GM11168 (cell line): ENCODE data around the gene ZNF488.

ENCODE experiments used
- in situ Hi-C: fragments of 300-500 bp; cut with MboI; formaldehyde crosslinking; loops from one replicate; pipeline ENCODE4 v1.12.0; 2022; ENCODE audit warnings: low sequenced_read_pairs; ENCODE audit not compliant: unreplicated experiment

The ZNF488 gene

GRCh38 chr10:47410862-47411261 lies 26.8 kb upstream of the ZNF488 start:
- in situ Hi-C loops, result no loop called here

DNA sequence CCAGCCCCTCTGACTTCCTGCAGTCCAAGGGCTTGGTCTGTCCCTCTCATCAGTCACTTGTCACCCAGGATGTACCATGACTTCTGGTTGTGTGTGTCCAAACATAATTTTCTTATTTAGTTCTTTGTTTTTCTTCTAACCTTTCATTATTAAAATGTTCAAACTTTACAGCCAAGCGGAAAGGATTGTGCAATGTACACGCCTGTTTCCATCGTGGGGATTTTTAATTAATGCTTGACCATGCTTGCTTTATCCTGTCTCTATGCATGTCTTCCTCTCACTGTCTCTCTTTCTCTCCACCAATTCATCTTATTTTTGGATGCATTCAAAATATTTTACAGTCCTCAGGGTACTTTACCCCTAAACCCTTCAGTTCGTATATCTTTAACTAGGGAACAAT lies 26.2 kb upstream of the ZNF488 start:
- in situ Hi-C loops, result no loop called here

- in situ Hi-C loops, result no loop called here
These were observed 25.8 kb upstream of the ZNF488 start for GRCh38 chr10:47409866-47410256.

DNA sequence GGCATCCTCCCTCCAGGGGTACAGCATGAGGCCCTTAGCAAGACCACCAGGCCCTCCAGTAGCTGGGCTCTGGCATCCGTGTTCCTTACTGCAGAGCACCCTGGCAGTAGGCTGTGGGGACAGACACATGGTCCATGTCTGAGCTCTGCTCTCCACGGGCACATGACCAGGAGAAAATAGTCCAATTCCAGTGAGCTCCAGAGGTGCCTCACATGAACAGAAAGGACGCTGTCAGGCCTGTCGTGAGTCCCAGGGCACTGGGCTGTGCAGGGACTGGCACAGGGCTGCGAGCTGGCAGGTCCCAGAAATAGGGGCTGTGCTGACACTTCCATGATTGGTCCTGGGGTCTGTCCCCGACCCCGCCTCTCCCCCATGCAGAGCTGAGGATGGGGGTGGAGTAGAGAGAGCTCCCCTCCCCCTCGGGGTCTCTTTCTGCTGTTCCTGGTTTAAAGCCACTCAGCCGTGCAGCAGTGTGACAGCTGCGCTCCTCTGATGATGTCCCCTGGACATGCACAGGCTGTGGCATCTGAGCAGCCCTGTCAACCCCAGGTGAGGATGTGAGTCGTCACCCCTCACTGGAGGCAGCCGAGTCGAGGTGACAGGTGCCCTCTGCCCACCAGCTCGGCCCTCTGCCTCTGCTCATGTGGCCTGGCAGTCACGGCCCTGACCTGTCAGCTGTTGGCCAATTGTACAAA lies 25.2 kb upstream of the ZNF488 start:
- in situ Hi-C loops, result no loop called here

GRCh38 chr10:47408606-47409005 lies 24.5 kb upstream of the ZNF488 start:
- in situ Hi-C loops, result no loop called here

DNA sequence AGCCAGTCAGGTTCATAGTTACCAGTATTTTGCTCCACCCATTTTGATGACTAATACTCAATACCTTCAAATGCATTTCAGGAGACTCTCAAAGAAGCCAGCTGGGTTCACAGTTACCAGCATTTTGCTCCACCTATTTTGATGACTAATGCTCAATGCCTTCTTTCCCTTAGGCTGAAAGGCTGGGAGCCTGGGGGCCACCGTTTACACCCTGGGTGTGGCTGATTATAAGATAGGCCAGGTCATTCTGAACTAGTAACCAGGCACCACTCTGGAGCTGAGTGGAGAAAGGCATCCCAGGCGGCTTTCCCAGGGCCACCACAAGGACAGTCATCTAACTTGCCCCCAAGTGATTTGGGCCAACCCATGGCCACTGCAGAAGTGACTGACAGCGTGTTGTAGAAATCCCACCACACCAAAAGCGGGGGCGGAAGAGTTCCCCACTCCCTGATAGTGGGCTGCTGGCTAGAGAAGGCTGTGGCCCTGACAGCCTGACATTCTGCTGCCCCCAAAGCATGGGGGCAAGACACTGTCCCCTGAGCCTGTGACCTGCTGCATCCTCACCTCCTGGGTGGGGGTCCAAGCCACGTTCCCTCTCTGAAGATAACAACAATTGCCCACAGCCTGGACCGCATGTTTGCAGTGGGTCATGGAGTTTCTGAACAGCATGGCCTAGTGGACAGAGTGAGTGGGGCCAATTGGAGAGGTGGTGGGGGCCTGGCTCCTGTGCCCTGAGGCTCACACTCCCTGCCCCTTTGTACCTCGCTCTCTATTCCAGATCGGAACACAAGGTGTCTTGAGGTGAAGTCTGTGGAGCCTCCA lies 23.0 kb upstream of the ZNF488 start:
- in situ Hi-C loops, result no loop called here

DNA sequence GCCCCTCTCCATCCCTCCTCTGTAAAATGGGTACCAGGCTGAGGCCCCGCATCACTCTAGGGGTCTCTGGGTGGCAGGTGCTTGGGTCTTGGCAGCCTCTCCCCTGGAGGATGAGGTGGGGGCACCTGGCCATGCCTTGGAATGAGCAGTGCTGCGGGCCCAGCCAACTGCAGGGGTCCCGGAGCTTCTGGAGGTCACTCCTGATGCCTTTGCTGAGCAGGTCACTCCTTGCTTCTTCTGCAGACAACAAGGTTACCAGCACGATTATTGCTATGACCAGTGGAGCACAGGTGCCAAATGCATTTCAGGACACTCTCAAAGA lies 22.4 kb upstream of the ZNF488 start:
- in situ Hi-C loops, result no loop called here

- in situ Hi-C loops, result no loop called here
These were observed 21.9 kb upstream of the ZNF488 start for GRCh38 chr10:47405857-47406547.

DNA sequence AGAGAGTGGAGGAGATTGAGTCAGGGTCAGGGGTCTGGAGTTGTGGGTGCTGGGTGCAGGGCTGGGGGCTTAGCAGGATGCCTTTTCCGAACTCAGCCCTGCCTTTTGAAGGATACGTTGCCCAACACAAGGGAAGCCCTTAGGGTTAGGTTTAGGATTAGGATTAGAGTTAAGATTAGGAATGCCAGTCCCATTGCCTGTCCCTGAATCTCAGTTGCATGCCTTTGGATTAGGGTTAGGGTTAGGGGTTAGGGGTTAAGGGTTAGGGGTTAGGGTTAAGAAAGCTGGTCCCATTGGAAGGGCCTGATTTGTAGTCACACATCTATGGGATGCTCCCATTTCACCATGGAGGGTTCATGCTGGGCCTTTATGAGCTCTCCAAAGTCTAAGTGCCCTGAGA lies 20.8 kb upstream of the ZNF488 start:
- in situ Hi-C loops, result no loop called here

GRCh38 chr10:47404446-47404845 lies 20.4 kb upstream of the ZNF488 start:
- in situ Hi-C loops, result no loop called here

- in situ Hi-C loops, result no loop called here
These were observed 19.6 kb upstream of the ZNF488 start for GRCh38 chr10:47403446-47404318.

DNA sequence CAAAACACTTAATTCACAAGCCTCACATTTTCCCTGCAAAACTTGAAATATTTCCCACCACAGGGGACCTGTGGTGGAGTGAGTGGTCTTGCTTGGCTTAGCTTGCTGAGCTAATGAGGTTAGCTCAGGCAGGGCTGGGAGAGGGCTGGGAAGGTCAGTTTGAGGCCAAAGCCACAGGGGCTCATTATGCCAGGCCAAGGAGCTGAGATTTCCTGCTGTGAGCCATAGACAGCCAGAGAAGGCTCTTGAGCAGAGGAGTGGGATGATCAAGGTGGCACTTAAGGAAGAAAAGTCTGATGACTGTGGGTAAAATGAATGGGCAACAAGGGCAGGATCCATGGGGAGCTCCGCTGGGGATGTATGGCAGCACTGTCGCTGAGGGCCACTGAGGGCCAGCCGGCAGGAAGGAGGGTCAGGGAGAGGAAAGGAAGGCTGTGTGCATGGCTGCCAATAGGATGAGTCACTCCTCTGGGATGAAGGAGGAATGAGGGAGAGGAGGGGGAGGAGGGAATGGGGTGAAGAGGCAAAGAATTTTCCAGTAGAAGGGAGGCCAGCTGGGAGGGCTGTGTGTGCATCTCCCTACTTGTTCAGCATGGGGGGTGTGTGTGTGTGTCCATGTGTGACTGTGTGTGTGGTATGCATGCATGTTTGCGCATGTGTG lies 18.7 kb upstream of the ZNF488 start:
- in situ Hi-C loops, result no loop called here

- in situ Hi-C loops, result no loop called here
These were observed 18.0 kb upstream of the ZNF488 start for GRCh38 chr10:47401874-47402640.

DNA sequence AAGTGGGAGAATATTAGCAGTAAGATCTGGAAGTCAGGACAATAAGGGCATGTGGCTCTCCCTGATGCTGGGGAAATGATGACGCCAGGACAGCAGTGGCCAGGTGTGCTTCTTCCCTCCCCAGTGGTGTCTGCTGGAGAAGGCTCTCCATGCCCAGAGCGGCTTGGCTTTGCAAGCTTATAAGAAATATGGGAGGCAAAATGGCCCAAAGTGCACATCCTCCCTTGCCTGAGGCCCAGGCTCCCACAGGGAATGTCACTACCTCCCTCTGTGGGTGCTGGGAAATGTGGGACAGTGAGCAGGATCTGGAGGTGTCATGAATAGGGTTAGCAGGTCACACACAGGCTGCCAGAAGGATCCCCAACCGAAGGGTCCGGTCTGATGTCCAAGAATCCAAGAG lies 17.1 kb upstream of the ZNF488 start:
- in situ Hi-C loops, result no loop called here

DNA sequence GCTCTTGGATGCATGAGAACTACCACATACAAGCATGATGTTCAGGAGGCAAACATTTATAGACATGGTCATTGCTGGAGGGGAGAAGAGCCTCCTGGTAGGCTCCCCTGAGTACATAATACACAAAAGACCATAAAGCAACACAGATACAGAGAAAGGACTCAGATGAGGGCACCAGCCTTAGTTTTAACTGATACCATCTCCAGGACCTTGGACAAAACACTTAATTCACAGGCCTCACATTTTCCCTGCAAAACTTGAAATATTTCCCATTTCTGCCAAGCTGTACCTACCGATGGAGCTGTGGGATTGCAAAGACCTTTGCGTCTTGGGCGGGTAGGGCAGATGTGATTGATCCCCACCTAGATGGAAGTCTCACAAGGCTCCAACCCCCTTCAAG lies 16.7 kb upstream of the ZNF488 start:
- in situ Hi-C loops, result no loop called here

GRCh38 chr10:47400251-47400650 lies 16.2 kb upstream of the ZNF488 start:
- in situ Hi-C loops, result no loop called here

- in situ Hi-C loops, result no loop called here
These were observed 13.2 kb upstream of the ZNF488 start for GRCh38 chr10:47397256-47397655.

DNA sequence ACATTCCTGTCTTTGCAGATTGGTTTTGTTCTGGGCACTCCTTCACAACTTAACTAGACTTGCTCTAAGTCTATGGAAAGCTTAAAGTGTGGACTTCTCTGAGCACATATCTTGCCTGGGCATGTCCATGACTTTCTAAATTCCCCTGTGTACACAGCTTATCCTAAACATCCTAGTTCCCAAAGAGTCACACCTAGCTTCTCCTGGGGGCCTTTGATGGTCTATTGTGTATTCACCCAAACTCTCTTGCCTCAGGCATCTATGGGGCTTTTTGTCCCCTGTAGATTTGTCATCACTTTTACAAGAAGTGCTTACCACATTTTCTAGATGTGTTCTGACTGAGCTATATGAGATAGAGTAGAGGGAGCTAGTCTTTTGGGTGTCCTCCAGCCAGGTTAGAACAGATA lies 12.2 kb upstream of the ZNF488 start:
- in situ Hi-C loops, result no loop called here

DNA sequence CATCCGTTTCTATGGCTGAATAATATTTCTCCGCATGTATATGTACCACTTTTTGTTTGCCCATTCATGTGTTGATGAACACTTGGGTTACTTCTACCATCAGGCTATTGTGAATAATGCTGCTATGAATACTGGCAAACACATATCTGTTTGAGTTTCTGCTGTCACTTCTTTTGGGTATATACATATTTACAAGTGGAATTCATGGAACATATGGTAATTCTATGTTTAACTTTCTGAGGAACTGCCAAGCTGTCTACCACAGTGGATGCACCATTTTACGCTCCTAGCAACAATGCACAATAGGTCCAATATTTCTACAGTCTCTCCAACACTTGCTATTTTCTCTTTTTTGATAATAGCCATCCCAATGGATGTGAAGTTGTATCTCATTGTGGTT lies 5.5 kb upstream of the ZNF488 start:
- in situ Hi-C loops, result no loop called here
